Kidney (tissue), 14 donors: ENCODE data around the gene GOLGA5. TPM values are rescaled to one million over a fixed set of nuclear protein-coding genes. Genes with fewer than 3 reads are reported as not detected.

Experiments used
- DNase-seq, 5 donors: peaks; one replicate each; pipeline ENCODE4 v3.0.0-alpha.2; 2013 to 2020
- FAIRE-seq: peaks from 2 replicates; lab custom pipeline; 2012; peaks lifted over from hg19 to GRCh38; lab: Jason Lieb, UNC
- H3K27ac ChIP-seq, 2 donors: one replicate each; pipeline ENCODE4 v1.7.0; 2013; ENCODE audit warnings: low read depth in 2 of 2, low read length in 2 of 2, inconsistent platforms in 1 of 2
- H3K27me3 ChIP-seq: one replicate; pipeline ENCODE4 v1.7.1; 2013; ENCODE audit warnings: low read length, inconsistent platforms; ENCODE audit not compliant: control insufficient read depth, insufficient read depth
- H3K36me3 ChIP-seq, 3 donors: one replicate each; pipeline versions ENCODE4 v1.7.0 to v1.7.1; 2013; ENCODE audit warnings: low read length in 3 of 3, control low read depth in 1 of 3, inconsistent platforms in 1 of 3; ENCODE audit not compliant: insufficient read depth in 3 of 3, control insufficient read depth in 2 of 3
- H3K4me1 ChIP-seq, 3 donors: one replicate each; pipeline versions ENCODE4 v1.7.0 to v1.7.1; 2013; ENCODE audit warnings: low read length in 3 of 3, inconsistent platforms in 1 of 3, low read depth in 1 of 3; ENCODE audit not compliant: control insufficient read depth in 2 of 3, insufficient read depth in 2 of 3
- H3K4me3 ChIP-seq, 3 donors: one replicate each; pipeline versions ENCODE4 v1.7.0 to v1.8.1; 2013; ENCODE audit warnings: low read length in 3 of 3, control low read depth in 1 of 3, inconsistent platforms in 1 of 3
- H3K9ac ChIP-seq, 3 donors: one replicate each; pipeline versions ENCODE4 v1.7.0 to v1.7.1; 2013; ENCODE audit warnings: low read length in 3 of 3, control low read depth in 1 of 3, inconsistent platforms in 1 of 3
- H3K9me3 ChIP-seq, 3 donors: one replicate each; pipeline versions ENCODE4 v1.7.0 to v1.7.1; 2013; ENCODE audit warnings: low read length in 3 of 3, control low read depth in 1 of 3, inconsistent platforms in 1 of 3; ENCODE audit not compliant: control insufficient read depth in 2 of 3, insufficient read depth in 1 of 3
- CTCF ChIP-seq: IDR thresholded peaks from 3 replicates; pipeline ENCODE4 v1.5.1; 2012; ENCODE audit warnings: mild to moderate bottlenecking, moderate library complexity, borderline replicate concordance; ENCODE audit not compliant: insufficient read depth; ENCODE audit errors: extremely low read depth
- intact Hi-C: fragments of 100-400 bp; cut with DNase I; formaldehyde crosslinking; loops from one replicate; pipeline ENCODE4 v1.11.1; 2022
- polyA plus RNA-seq: library from polyadenylated mRNA; stranded (reverse); fragments of 350-450 nt; fragmentation: Illumina TruSeq; extraction: RNeasy Lipid Tissue Mini Kit (QIAGEN cat#74804); gene quantifications from one replicate; pipeline ENCODE4 v1.2.3, GENCODE V29; 2014; ENCODE audit warnings: low read depth, low replicate concordance; ENCODE audit not compliant: insufficient read depth
- total RNA-seq: library from RNA; stranded (reverse); fragmentation: NEBNext Ultra II Directional; extraction: Animal tissue kit (Norgen Biotek cat#: 25700); gene quantifications from one replicate; pipeline ENCODE4 v1.2.1, GENCODE V29; 2021
- donor health status: control.
- donor health status: control.
- donor health status: control.
- donor health status: control.
- donor health status: control.
- donor health status: DM: yes; HTN: yes; CAD: no.
- donor health status: Normal renal cell carcinoma (clear cell type).

Gene GOLGA5
- total and polyA plus RNA-seq, 2 donors from 2014 or later, result 27.7 to 33.7 TPM

GRCh38 chr14:92887157-92887556 is 93.1 kb downstream of the GOLGA5 start:
- Histone ChIP-seq H3K27ac (no peak overlapping the region), H3K4me1 (no peaks in the 10 kb centered on the region), H3K9me3 (no peaks in the 10 kb centered on the region), H3K27me3 (no peaks in the 10 kb centered on the region), H3K4me3 (no peak overlapping the region), H3K36me3 (no peaks in the 10 kb centered on the region), H3K9ac (no peak overlapping the region)
- FAIRE-seq, result no peak
- intact Hi-C loops, result no loop called here
- no peak for DNase-seq
- TF ChIP-seq CTCF, result no peak

DNA sequence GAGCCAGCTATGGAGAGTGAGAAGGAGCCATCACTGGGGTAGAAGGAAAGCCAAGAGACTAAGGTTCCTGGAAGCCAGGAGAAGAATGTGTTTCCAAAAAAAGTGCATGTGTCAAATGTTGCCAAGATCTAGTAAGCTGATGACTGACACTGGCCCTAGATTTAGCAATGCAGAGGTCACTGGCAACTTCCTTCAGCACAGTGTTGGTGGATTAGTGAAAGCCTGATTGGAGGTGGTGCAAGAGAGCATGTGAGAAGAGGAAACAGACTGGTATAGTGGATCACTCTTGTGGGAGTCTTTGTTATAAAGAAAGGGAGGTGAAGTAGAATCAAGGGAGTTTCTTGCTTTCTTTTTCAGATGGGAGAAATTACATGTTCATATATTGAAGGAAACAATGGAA is 94.8 kb downstream of the GOLGA5 start:
- no peaks in the 10 kb centered on the region for H3K4me1 ChIP-seq
- peaks cover 0 to 3% (median 0%) of the 10 kb centered on the region in 3 donors for H3K9me3 ChIP-seq
- no peak for TF ChIP-seq CTCF
- no peak overlapping the region for H3K4me3 ChIP-seq
- no peaks in the 10 kb centered on the region for H3K27me3 ChIP-seq
- H3K9ac ChIP-seq, result no peak overlapping the region
- intact Hi-C loops, result no loop called here
- FAIRE-seq (no peak), DNase-seq (no peak)
- no peaks in the 10 kb centered on the region for H3K36me3 ChIP-seq
- H3K27ac ChIP-seq, result no peak overlapping the region

Other genes with a start within 250 kb of the GOLGA5 start
- gene LGMN, start 45.7 kb upstream of the GOLGA5 start, total RNA-seq, result 66.3 TPM
- gene LGMN, start 45.7 kb upstream of the GOLGA5 start, polyA plus RNA-seq, result 200 TPM
- 0.38 TPM for gene CHGA, start 128.8 kb downstream of the GOLGA5 start, total RNA-seq
- 6.6 TPM for gene CHGA, start 128.8 kb downstream of the GOLGA5 start, polyA plus RNA-seq